ENCODE results near the gene OCA2.

The OCA2 gene

GRCh38 chr15:28078191-28078719 lies 20.9 kb downstream of the OCA2 start:
- DNase-seq, result no peak

- DNase-seq, result no peak
Measured at GRCh38 chr15:28075573-28075972, 23.5 kb downstream of the OCA2 start.

- DNase-seq, result no peak
Measured at GRCh38 chr15:28068930-28069329, 30.2 kb downstream of the OCA2 start.

DNA sequence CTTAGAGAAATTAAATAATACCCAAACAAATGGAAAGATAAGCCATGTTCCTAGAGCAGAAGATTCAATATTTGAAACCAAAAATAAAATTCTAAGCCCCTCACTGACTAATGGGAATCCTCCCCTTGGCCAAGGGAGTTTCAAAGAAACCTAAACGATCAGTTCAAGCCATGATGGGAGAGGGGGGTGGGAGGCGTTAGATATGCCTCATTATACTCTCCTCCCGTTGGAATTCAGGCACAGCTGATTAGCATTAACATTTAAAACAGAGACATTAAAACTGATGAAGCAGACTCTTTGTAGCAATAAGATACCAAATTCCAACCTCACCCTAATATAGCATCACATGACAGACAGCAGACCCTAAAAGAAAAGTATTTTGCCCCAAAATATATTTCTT lies 32.9 kb downstream of the OCA2 start:
- DNase-seq, result no peak

DNA sequence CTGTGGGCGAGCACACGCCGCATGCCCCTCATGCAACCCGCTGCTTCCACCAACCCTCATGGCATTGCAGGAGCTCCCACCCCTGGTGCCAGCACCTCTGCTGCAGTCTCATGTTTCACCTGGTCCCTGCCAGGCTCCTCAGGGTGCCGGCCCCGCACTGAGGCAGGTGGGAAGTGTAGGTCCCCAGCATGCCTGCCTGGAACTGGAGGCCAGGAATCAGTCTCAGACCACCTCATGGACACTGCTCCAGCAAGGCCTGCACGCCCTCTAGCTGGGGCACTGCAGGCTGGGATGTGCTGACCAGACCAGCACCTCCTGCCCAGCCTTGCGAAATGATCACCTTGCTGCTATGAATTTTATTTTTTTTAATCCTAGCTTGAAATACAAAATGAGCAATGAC lies 39.1 kb downstream of the OCA2 start:
- no peak for DNase-seq

GRCh38 chr15:28058082-28058481 lies 41.0 kb downstream of the OCA2 start:
- no peak for DNase-seq

DNA sequence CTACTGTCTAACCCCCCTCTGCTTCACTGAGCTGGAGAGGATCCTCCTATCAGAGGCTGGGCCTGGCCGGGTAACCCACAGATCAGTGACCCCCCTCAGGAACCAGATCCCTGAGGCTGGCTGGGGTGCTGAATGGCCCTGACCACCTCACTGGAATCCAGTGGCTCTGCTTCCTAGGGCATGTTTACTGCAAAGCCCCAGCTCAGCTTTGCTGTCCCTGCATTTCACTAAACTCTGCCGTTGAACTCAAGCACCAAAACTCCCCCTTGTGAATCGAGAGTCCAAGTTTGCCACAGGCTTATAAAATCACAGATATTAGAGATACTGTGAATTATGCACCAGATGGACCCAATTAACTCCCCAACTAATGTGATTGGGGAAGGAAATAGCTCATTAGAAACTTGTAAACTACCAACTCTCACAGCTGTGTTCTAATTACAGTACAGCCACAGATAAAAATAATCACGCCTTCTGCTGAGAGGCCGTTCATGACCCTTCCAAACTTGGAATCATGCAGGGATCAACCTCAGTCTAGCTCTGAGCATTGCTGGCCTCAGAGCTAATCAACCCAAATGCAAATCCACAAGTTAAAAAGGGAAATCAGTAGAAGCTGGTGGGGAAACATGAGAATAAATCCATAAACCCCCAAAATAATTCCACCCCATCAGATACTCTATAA lies 47.0 kb downstream of the OCA2 start:
- no peak for DNase-seq

DNA sequence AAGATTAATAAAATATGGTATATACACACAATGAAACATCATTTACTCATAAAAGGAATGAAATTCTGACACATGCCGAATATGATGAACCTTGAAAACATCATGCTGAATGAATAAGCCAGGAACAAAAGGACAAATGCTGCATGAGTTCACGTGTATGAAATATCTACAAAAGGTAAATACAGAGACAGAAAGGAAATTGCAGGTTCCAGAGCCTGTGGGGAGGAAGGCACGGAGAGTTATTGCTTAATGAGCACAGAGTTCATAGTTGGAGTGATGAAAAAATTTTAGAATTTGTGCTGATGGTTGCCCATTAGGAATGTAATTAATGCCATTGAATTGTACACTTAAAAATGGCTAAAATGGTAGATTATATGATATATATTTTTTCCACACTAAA lies 49.5 kb downstream of the OCA2 start:
- no peak for DNase-seq

DNA sequence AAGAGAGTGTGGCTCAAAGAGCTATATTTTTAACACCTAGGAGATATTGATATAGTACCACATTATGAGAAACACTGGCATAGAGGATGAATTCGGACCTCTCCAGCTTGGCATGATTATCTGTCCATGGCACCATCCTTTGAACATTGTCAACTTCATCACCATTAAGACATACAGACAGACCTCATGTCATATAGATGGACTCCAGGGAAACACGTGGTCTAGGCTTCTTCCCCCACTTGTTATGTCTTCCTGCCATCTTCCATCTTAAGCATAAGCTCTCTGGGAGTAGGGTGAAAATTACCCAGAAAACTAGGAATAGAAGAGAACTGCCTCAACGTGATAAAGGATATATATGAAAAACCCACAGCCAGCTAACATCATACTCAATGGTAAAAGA lies 51.8 kb downstream of the OCA2 start:
- no peak for DNase-seq

DNA sequence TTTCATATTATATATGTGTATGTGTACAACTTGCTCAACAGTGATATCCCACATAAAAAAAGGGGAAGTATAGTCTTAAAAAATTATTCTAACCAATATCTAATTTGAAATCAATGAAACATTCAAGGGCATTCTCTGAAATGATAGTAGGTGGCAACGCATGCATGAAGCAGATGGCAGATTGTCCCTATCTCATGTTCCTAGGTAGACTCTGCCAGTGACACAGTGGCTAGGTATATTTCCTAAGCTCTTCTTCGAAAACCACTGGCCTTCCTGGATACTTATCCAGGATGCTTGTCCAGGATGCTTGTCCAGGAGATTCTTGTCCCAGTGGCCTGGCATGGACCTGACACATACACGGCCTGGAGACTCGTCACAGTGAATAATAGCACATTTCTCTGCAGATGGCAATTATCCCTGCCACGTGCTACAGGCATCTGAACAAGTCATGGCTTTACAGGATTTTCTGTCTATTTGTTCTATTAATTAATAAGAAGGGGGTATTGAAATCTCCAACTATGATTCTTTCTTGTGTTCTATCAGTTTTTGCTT lies 54.9 kb downstream of the OCA2 start:
- no peak for DNase-seq

DNA sequence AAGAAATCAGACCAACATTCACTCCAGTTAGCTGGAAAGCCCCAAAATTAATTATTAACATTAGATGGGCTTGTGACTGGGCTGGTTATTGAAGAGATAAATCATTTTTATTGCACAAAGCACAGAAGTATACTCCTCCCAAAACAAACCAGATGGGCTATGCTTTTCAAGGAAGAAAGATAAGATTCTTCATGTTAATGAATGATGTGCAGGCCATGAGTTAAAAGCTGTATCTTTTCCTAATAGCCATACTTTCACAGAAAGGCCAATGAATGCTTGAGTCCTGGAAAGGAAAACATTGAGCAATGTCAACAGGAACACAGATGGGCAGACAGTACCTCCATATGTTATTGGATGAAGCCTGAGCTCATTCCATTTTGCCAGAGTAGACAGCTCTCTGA lies 55.4 kb downstream of the OCA2 start:
- DNase-seq, result no peak

DNA sequence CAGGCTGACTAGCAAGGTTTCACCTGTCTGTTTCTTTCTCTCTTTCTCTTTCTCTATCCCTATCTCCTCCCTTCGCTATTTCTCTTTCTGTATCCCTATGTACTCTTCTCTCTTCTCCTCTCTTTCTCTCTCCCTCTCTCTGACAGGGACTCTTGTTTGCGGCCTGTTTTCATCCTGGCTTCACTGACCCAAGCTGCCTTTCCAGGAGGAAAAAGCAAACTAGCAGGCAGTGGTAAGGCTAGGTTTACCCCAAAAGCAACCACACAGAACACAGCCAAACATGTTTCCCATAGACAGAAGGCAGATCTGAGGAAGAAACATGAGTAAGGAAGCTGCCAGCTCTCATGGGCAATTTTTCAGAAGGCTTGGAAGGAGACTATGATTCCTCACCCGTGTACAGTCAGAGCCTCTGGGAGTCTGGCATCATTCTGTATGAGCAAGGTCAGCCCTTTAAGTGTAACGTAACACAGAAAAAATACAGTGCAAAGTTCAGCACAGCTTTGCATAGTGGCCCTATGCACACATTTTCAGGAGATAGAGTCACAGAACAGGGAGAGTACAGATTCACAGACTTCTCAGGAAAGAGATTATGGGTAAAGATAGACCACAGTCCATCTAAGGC lies 61.0 kb downstream of the OCA2 start:
- no peak for DNase-seq

GRCh38 chr15:28033443-28033842 lies 65.7 kb downstream of the OCA2 start:
- DNase-seq, result no peak

- DNase-seq, result no peak
Measured at GRCh38 chr15:28030801-28031200, 68.3 kb downstream of the OCA2 start.

GRCh38 chr15:28027714-28028076 lies 71.4 kb downstream of the OCA2 start:
- DNase-seq, result no peak

- no peak for DNase-seq
Measured at GRCh38 chr15:28026764-28027713, 72.1 kb downstream of the OCA2 start.

DNA sequence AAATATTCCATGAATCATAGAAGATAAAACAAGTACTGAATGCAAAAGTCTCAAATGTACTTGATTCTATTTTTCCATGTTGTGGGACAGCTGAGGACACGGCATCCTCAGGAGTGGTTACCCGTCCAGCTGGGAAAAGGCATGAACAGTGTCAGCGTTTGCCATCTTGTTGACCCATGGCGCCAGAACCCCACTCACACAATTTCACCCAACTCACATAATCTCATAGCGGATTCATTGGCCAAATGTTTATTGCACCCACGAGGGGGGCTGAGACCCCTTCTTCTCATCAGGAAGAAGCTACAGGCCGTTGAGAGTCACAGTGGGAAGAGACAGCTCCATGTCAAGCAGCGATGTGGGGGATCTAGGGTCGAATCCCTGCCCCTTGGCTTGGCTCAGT lies 72.9 kb downstream of the OCA2 start:
- DNase-seq, result no peak

DNA sequence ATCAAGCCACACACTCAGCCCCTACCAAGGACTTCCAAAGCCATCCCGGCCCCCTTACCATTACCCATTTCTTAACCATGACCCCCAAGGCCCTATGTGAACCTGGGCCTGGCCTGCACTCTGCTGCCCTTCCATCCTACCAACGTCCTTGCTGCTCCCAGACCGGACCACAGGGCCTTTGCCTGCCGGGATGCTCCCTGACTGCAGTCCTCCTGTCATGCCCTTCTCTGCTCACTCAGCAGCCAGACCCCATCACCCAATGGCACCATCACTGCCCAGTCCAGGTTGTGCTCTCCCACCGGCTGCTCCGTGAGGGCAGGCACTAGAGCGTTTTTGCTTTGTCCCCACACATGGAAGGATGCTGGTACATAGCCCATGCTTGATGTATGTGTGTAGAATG lies 73.7 kb downstream of the OCA2 start:
- DNase-seq, result no peak

- no peak for DNase-seq
Measured at GRCh38 chr15:28024889-28025250, 74.2 kb downstream of the OCA2 start.

DNA sequence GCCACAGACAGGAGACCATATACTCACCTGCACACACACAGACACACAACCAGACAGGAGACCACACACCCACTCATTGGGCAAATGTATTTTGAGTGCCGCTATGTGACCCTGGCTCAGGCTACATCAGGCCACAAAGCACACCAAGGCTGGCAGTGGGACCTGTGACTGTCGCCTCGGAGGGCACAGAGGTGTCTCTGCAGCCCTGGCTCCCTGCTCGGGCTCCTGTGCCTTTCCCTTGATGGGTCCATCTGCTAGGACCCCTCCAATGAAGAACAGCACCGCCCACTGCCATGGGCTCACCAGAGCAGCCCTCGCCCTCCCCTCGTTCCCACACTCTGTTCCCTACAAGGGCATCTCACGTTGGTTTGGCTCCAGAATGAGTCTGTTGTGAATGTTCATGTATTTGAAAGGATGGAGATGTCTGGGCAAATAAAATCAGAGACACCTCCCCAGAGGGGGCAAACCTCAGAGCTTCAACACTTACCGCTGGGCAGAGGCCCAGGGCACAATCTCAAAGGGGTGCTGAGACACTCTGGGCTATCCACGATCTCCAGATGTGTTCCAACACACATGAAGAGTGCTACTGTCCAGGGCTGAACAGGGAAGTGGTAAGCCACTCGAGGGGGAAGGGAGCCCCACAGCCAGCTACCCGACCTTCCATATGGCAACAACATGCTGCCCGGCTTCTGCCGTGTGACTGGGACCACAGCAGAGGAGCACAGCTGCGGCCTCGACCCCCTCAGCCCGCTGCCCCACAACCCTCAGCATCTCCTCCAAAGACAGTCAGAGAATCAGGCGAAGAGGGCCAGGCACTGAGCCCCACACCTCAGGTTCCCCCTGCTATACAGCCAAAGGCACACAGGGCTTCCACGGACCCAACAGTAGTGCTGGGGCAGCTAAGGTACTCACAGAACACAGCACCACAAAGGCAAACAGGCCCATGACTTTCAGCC lies 74.9 kb downstream of the OCA2 start:
- no peak for DNase-seq

DNA sequence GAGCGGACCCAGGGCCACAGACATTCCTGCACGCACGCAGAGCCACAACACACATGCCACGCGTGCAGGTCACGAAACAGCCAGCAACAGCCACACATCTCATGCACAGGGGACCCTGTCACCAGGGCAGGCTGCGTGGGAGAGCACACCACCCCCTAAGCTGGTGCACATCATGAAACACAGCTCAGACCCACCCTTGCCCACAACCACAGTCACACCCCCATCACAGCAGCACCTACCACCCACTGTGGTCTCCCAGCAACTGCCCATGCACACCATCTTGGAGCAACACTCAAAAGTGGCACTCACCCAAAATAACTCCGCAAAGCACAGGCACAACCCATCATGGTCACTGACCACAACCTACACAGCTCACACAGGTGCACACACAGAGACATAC lies 75.7 kb downstream of the OCA2 start:
- no peak for DNase-seq

DNA sequence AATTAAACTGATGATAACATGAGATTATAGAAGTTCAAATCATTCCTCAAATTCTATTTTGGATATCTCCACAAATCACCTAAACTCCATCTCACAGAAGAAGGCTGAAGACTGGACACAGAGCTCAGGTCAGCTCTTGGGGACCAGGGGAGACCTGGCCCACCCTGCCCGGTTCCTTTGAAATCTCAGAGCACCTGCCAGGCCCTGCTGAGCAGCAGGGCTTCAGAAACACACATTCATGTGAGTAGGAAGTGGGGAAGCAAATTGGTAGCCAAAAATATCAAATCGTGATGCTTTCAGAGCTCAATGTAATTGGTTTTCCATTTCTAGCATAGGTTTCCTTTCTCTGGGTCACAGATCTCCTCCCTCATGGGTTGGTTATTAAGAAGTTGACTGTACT lies 76.2 kb downstream of the OCA2 start:
- no peak for DNase-seq

Data from islet precursor cell (in vitro differentiated cells).